Suprapubic skin (tissue), 3 donors: Measurements from ENCODE around the gene RAB3C.

ENCODE experiments used
- CTCF ChIP-seq, 2 donors: fragments of 200-600 bp in 1 of 2; fragments of 450-650 bp in 1 of 2; sonication (generic) in 1 of 2; IDR thresholded peaks; one replicate each; pipeline ENCODE4 v1.5.1; 2016 to 2019; ENCODE audit warnings: antibody characterized with exemption in 2 of 2, mild to moderate bottlenecking in 1 of 2, moderate library complexity in 1 of 2
- POLR2A ChIP-seq, 2 donors: fragments of 450-650 bp; IDR thresholded peaks; one replicate each; pipeline ENCODE4 v1.6.1; 2017; ENCODE audit warnings: antibody characterized with exemption in 2 of 2, mild to moderate bottlenecking in 2 of 2, moderate library complexity in 2 of 2

- TF ChIP-seq POLR2A (IDR thresholded peaks at IDR 0.05) = no peak
- no peak for TF ChIP-seq CTCF (IDR thresholded peaks at IDR 0.05)
Measured at GRCh38 chr5:58615972-58616371, 33.1 kb downstream of the RAB3C start.
